Uterus (tissue), 2 donors: ENCODE data around the gene ANKRD6.

Source experiments
- POLR2A ChIP-seq, 2 donors: fragments of 450-650 bp; IDR thresholded peaks; one replicate each; pipeline ENCODE4 v1.6.1; 2016; ENCODE audit warnings: antibody characterized with exemption in 2 of 2, mild to moderate bottlenecking in 1 of 2, moderate library complexity in 1 of 2
- TF ChIP-seq, protein P1 (sequence below), 4 experiments: fragments of 200-600 bp in 2 of 4; fragments of 450-650 bp in 2 of 4; sonication (generic) in 2 of 4; IDR thresholded peaks; one replicate each; pipeline ENCODE4 v1.5.1; 2016 to 2019; ENCODE audit warnings: antibody characterized with exemption in 4 of 4, mild to moderate bottlenecking in 2 of 4, moderate library complexity in 1 of 4

DNA sequence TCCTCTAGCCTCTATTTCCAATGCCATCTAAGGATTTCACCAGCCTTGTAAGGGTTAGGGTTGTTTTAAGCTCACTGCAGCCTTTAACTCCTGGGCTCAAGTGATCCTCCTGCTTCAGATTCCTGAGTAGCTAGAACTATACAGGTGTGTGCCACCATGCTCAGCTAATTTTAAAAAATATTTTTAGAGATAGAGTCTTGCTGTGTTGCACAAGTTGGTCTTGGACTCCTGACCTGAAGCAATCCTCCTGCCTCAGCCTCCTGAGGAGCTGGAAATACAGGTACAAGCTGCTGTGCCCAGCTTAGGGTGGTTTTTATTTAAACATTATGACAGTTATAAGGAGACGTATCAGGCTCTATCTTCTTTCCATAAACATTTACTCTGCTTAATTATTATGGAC lies 26.5 kb downstream of the ANKRD6 start:
- TF ChIP-seq POLR2A (IDR thresholded peaks at IDR 0.05) = no peak
- TF ChIP-seq, protein P1, sequence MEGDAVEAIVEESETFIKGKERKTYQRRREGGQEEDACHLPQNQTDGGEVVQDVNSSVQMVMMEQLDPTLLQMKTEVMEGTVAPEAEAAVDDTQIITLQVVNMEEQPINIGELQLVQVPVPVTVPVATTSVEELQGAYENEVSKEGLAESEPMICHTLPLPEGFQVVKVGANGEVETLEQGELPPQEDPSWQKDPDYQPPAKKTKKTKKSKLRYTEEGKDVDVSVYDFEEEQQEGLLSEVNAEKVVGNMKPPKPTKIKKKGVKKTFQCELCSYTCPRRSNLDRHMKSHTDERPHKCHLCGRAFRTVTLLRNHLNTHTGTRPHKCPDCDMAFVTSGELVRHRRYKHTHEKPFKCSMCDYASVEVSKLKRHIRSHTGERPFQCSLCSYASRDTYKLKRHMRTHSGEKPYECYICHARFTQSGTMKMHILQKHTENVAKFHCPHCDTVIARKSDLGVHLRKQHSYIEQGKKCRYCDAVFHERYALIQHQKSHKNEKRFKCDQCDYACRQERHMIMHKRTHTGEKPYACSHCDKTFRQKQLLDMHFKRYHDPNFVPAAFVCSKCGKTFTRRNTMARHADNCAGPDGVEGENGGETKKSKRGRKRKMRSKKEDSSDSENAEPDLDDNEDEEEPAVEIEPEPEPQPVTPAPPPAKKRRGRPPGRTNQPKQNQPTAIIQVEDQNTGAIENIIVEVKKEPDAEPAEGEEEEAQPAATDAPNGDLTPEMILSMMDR (IDR thresholded peaks at IDR 0.05) = no peak
